IMR-90 (cell line): ENCODE data around the gene ALPI. TPM values are rescaled to one million over a fixed set of nuclear protein-coding genes. Genes with fewer than 3 reads are reported as not detected.

Source experiments
- BHLHE40 ChIP-seq: fragments of 150-350 bp; IDR thresholded peaks from 2 replicates; pipeline ENCODE4 v1.6.1; 2016; ENCODE audit warnings: mild to moderate bottlenecking, low read depth, low read length
- CHD1 ChIP-seq: IDR thresholded peaks from 2 replicates; pipeline ENCODE4 v1.6.1; 2012; ENCODE audit warnings: low read depth, low read length, improper control_type of control experiment
- FOS ChIP-seq: fragments of 150-350 bp; IDR thresholded peaks from 2 replicates; pipeline ENCODE4 v1.6.1; 2016; ENCODE audit warnings: low read depth, low read length
- MAFK ChIP-seq: IDR thresholded peaks from 2 replicates; pipeline ENCODE4 v1.6.1; 2012; ENCODE audit warnings: low read depth, low read length, improper control_type of control experiment
- MAZ ChIP-seq: IDR thresholded peaks from 2 replicates; pipeline ENCODE4 v1.6.1; 2012; ENCODE audit warnings: low read depth, mild to moderate bottlenecking, low read length, improper control_type of control experiment, moderate library complexity, borderline replicate concordance
- MXI1 ChIP-seq: IDR thresholded peaks from 2 replicates; pipeline ENCODE4 v1.6.1; 2012; ENCODE audit warnings: low read depth, mild to moderate bottlenecking, low read length, moderate library complexity, borderline replicate concordance
- POLR2A ChIP-seq: IDR thresholded peaks from 2 replicates; pipeline ENCODE4 v1.6.1; 2012; ENCODE audit warnings: mild to moderate bottlenecking, low read depth, low read length
- RAD21 ChIP-seq: IDR thresholded peaks from 2 replicates; pipeline ENCODE4 v1.6.1; 2012; ENCODE audit warnings: low read length, improper control_type of control experiment
- RCOR1 ChIP-seq: IDR thresholded peaks from 2 replicates; pipeline ENCODE4 v1.6.1; 2012; ENCODE audit warnings: mild to moderate bottlenecking, low read length, improper control_type of control experiment; ENCODE audit not compliant: insufficient replicate concordance
- polyA plus RNA-seq, 3 experiments: library from polyadenylated mRNA; depleted of rRNA; stranded (reverse); fragments of >200 nt; gene quantifications; 2 replicates each; pipeline ENCODE4 v1.2.3, GENCODE V29; 2012; ENCODE audit warnings: low replicate concordance in 1 of 3
- total RNA-seq: library from RNA; depleted of rRNA; stranded (reverse); fragments of >200 nt; gene quantifications from 2 replicates; pipeline ENCODE4 v1.2.3, GENCODE V29; 2012

ALPI gene
- total and polyA plus RNA-seq, 2 of the 4 experiments (the other 2 are of a cell fraction), result not detected

DNA sequence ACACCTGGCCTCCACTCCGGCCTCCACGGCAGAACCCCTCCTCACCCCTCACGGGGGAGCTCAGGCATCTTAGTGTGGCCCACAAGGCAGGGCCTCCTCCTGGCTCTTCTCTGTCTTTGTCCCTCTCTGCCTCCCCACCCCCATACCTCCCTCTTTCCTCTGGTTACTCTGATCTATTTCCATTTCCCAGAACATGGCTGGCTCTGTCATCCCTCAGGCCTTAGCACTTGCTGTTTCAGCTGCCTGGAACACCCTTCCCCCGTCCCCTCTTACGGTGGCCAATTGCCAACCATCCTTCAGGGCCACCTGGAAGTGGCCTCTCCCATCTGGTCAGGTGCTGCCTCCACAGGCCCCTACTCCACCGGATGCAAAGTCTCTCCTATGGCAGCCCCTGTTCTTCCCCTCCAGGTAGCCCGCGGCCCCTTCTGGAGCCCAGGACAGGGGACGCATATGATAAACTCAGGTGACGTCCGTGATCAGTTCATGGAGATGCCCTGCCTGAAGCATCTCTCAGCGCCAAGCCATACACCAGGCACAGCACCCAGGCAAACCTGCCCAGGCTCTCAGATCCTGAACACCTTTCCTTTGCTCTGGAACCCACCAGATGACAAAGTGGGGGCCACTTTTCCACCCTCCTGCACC, 35.3 kb downstream of the ALPI start (continued):
- TF ChIP-seq BHLHE40, result no peak
- TF ChIP-seq MAZ, result no peak
- no peak for TF ChIP-seq POLR2A
- TF ChIP-seq MXI1, result no peak
- TF ChIP-seq MAFK, result no peak
- no peak for TF ChIP-seq RCOR1
- TF ChIP-seq RAD21, result no peak
- TF ChIP-seq CHD1, result no peak
- TF ChIP-seq FOS, result no peak
